Measurements from ENCODE around the gene RNF111.

DNA sequence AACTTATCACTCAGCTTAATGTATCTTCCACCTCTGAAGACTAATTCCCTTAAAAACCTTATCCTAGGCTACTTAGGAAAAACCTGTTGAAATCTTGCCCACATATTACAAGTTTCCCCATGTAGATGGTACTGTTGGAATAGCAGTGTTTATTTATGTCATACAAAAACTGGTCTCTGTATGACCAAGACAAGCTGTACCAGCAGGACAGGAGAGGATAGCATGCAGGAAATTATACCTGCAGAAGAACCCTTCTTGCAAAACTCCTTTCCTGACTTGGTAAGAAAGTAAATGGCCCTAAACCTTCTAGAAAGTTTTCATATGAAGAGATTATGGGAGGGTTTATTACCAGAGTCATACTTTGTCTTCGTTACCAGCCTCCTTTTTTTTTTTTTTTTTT lies 25.3 kb upstream of the RNF111 start:
- TF ChIP-seq, protein P1, sequence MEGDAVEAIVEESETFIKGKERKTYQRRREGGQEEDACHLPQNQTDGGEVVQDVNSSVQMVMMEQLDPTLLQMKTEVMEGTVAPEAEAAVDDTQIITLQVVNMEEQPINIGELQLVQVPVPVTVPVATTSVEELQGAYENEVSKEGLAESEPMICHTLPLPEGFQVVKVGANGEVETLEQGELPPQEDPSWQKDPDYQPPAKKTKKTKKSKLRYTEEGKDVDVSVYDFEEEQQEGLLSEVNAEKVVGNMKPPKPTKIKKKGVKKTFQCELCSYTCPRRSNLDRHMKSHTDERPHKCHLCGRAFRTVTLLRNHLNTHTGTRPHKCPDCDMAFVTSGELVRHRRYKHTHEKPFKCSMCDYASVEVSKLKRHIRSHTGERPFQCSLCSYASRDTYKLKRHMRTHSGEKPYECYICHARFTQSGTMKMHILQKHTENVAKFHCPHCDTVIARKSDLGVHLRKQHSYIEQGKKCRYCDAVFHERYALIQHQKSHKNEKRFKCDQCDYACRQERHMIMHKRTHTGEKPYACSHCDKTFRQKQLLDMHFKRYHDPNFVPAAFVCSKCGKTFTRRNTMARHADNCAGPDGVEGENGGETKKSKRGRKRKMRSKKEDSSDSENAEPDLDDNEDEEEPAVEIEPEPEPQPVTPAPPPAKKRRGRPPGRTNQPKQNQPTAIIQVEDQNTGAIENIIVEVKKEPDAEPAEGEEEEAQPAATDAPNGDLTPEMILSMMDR (IDR thresholded peaks at IDR 0.05): no peak
- no peak for TF ChIP-seq EP300 (IDR thresholded peaks at IDR 0.05)
- TF ChIP-seq POLR2AphosphoS5 (IDR thresholded peaks at IDR 0.05): no peak
- no peak for TF ChIP-seq POLR2A (IDR thresholded peaks at IDR 0.05)
